ENCODE measurements around the gene AP5B1.
A peak's percentile ranks its signal among the peaks of the same experiment; 100 is the strongest.
"Not testable (repeated sequence)": the region's sequence is repeated elsewhere in the genome, so short reads cannot be mapped to it uniquely, and the experiment has no call there.

Gene AP5B1

DNA sequence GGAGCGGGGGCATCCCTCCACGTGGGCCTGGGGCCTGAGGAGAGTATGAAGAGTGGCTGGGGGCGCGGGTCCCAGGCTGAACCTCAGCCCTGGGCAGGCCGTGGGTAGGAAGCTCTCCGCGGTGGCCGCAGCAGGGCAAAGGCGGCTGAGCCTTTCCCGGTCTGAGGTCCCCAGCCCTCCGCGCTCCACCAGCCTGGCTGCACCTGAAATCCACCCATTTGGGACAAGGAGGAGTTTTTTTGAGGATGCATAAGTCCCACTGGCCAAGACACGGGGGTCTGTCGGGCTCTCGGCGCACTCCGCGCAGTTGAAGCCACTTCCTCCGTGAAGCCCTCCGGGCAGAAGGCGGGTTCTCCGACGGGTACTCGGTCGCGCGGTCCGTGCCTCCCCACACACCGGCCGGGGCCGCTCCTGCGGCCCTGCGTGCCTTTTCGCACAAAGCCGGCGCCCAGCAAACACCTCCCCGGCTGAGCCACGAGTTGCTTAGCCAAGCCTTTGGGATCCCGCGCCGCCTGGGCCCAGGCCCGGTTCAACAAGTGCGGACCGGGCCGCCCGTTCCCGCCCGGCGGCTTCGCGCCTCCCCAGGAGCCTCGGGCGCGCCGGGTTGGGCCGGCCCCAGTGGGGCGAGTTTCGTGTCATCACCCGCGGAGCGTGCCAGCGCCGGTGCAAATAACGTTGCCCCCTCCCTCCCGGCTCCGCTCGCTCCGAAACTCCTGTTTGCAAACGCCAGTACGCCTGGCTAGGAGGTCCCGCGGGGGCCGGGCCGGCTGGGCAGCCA lies 5.4 kb upstream of the AP5B1 start:
- no peak for DNase-seq (ENCODE audit: low read depth in 2 of 2)

DNA sequence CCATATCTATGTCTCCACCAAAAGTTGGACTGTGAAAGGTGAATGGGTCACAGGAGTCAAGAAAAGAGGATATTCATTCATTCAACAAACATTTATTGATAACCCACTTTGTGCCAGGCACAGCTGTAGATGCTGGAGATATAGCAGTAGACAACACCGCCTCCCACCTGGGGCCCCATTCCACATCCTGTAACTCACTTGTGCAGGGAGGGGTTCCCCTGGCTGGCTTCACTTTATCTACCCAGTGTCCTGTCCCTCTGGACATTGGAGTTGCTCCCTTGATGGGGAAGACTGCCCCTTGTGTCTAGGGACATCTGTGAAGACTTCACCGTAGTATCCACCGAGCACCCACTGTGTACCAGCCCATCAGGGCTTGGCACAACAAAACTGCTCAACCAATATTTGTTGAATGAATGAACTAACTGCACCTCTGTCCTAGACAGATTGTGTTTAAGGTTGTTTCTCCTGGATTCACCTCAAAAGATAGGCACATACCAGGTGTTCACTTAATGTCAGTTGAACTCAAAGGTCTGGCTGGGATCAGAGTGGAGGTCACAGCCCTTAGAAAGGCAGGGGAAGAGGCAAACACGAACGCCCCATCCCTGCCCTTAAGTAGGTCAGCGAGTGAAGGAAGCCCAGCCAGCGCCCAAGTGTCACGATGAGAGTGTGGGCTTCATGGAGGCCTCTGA lies 4.7 kb upstream of the AP5B1 start:
- DNase-seq (ENCODE audit: low read depth in 2 of 2): no peak

- DNase-seq (ENCODE audit: low read depth in 2 of 2): no peak
Observed at GRCh38 chr11:65782816-65783228, 2.0 kb upstream of the AP5B1 start.

- no peak for DNase-seq (ENCODE audit: low read depth in 2 of 2)
Observed at GRCh38 chr11:65781962-65782815, 1.4 kb upstream of the AP5B1 start.

GRCh38 chr11:65781152-65781961 lies 581 bp upstream of the AP5B1 start:
- no peak for DNase-seq (ENCODE audit: low read depth in 2 of 2)

DNA sequence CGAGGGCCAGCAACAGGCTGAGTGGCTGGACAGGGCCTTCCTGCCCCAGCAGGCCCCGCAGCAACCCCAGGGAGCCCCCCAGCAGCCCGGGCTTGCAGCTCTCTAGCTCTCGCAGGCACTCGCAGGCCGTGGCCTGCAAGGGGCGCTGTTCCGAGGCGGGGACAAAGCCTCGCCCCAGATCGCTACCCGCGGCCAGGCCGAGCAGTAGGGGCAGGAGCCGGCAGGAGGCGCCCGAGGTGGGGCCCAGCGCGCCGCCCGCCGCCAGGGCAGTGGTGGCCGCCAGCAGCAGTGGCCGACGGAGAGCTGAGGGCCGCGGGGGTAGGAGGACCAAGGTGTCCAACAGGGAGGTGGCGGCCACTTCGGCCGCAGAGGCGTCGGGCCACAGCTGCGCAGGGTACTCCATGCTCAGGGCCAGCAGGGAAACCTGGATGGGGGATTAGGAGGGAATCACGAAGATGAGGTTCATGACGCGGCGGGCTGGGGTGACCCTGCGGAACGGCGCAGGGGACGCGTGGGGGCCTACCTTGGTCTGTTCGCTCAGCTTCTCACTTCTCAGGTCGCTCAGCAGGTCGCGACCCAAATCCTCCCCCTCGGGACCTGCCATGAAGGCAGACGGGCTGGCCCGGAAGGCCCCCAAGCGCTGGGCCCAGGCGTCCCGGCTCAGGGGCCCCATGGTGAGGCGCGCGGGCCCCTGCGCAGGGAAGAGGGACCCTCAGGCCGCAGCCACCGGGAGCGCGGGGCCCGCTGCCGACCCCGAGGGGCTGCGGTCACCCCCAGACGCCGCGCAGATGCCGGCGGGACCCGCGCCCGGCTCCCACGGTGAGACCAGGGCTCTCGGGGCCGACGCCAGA lies 632 bp downstream of the AP5B1 start:
- peak; percentile 63 to 76 for DNase-seq (ENCODE audit: low read depth in 2 of 2)

DNA sequence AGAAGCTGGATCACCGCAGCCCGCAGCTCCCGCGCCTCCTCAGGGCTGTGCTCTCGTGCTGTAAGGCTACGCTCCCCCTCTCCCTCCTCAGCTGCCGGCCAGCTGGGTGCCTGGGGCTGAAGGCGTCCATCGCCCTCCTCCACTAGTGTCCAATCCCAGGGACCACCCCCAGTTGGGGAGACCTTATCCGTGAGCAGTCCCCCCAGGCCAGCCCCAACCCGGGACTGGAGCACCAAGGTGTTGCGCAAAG lies 1.2 kb downstream of the AP5B1 start:
- DNase-seq (ENCODE audit: low read depth in 2 of 2): no peak

DNA sequence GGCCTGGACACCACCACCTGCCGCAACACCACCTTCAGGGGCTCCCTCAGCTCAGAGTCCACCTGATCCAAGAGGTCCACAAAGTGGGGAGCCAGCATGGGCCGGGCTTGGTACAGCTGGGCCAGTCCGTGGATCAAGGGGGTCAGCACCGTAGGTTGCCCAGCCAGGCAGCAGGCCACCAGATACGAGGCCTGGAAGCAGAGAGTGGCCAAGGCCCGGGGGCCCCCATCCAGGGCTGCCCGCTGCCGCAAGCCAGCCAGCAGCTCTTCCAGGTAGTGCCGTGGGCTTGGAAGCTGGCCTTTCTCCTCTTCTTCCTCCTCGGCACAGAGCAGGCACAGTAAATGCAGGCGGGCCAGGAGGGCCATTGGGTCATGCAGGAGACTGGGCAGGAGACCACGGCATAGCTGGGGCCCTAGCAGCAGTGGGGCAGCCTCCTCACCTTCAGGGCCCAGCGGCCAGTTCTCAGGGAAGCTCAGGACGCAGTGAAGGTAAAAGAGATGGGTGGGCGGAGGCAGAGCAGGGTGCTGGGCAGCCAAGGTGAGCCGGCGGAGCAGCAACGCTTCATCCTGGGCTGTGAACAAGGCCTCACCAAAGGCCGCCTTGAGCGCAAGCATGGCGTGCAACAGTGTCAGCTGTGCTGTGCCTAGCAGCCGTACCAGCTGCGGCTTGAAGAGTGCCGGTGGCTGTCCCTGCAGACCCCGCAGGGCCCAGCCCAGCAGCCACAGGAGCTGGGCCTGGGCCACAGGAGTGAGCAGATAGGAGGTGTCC lies 1.7 kb downstream of the AP5B1 start:
- no peak for DNase-seq (ENCODE audit: low read depth in 2 of 2)

DNA sequence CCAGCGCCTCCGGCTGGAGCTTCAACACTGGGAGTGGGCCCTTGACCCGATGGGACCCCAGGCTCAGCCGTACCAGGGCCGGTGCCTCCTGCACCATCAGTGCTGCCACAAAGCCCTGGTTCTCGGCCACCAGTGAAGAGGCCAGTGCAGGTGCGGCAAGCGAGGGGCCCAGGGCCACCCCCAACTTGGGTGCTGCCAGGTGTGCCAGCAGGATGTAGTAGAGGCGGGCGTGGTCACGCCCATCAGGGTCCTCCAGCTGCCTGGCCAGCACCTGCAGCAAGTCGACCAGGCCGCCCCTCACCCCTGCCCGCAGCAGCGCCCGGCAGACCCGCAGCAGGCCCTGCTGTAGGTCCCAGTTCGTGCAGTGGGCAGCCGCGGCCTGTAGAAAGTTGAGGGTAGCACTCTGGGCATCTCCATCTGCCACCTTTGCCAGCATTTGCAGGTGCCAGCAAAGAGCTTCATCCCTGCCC lies 2.3 kb downstream of the AP5B1 start:
- no peak for DNase-seq (ENCODE audit: low read depth in 2 of 2)

GRCh38 chr11:65777821-65778361 lies 2.9 kb downstream of the AP5B1 start:
- no peak for DNase-seq (ENCODE audit: low read depth in 2 of 2)

- no peak for DNase-seq (ENCODE audit: low read depth in 2 of 2)
Observed at GRCh38 chr11:65777241-65777640, 3.5 kb downstream of the AP5B1 start.

DNA sequence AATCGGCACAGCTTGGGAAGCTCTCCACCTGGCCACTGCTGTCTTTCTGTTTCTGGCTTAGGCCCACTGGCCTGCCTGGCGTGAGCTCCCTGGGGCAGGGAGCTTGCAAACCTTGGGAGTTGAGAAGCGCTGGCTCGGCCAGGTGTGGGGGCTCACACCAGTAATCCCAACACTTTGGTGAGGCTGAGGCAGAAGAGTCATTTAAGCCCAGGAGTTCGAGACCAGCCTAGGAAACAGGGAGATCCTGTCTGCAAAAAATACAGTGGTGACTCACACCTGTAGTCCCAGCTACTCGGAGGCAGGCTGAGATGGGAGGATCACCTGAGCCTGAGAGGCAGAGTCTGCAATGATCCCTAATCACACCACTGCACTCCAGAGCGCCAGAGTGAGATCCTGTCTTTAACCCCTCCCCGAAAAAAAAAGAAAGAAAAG lies 4.0 kb downstream of the AP5B1 start:
- DNase-seq (ENCODE audit: low read depth in 2 of 2): no peak

- no peak for DNase-seq (ENCODE audit: low read depth in 2 of 2)
Observed at GRCh38 chr11:65776196-65776595, 4.6 kb downstream of the AP5B1 start.

DNA sequence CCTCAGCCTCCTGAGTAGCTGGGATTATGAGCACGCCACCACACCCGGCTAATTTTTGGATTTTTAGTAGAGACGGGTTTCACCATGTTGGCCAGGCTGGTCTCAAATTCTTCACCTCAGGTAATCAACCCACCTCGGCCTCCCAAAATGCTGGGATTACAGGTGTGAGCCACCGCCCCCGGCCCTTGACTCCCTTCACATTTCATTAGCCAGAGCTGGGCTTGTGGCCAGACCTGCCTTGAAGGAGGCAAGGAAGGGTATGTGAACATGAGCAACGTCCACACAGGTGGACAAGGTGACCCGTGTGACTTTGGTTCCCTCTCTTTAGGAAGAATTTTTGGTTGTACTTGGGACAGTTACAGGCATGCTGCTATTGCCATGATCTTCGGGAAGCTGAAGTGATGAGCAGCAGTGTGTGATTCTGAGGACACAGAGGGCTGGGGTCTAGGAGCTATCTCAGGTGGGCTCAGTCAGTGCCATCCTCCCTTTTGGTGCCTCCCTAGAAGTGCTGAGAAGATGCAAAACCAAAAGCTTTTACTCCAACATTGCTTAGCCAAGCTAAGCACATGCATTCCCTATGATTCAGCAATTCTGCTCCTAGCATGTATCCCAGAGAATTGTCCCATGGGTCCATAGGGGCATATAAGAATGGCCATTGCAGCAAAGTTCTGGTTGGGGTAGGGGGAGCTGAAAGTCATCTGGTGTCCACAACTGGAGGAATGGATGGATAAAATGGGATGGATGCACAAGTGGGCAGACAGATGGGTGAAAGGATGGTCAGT lies 6.1 kb downstream of the AP5B1 start:
- DNase-seq (ENCODE audit: low read depth in 2 of 2): no peak

- DNase-seq (ENCODE audit: low read depth in 2 of 2): no peak
Observed at GRCh38 chr11:65773784-65774411, 6.9 kb downstream of the AP5B1 start.

DNA sequence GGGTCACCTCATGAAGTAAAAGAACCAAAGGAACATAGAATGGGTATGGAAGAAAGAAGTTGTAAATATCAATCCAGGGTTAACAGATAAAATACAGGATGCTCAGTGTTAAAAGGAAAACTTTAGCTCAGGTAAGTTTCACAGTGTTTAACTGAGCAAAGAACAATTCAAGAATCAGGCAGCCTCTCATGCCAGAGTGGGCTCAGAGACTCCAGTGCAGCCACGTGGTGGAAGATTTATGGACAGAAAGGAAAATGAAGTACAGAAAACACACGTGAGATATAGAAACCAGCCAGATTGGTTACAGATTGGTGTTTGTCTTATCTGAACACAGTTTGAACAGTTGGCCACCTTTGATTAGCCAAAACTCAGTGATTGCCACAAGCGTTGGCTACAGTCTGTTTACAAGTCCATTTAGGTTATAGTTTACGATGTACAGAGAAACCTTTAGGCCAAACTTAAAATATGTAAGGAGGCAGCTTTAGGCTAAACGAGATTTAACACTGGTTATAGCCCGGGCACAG lies 9.1 kb downstream of the AP5B1 start:
- no peak for DNase-seq (ENCODE audit: low read depth in 2 of 2)

- DNase-seq (ENCODE audit: low read depth in 2 of 2): no peak
Observed at GRCh38 chr11:65770951-65771567, 9.7 kb downstream of the AP5B1 start.

GRCh38 chr11:65767806-65768205 lies 13.0 kb downstream of the AP5B1 start:
- DNase-seq (ENCODE audit: low read depth in 2 of 2): not testable (repeated sequence)
